GM12874 (cell line): ENCODE data around the gene RFLNA.

Experiments used
- CTCF ChIP-seq: IDR thresholded peaks from 2 replicates; pipeline ENCODE4 v1.5.1; 2011; ENCODE audit warnings: low read depth, mild to moderate bottlenecking, control low read depth, low read length, moderate library complexity; ENCODE audit not compliant: insufficient read depth

The RFLNA gene

DNA sequence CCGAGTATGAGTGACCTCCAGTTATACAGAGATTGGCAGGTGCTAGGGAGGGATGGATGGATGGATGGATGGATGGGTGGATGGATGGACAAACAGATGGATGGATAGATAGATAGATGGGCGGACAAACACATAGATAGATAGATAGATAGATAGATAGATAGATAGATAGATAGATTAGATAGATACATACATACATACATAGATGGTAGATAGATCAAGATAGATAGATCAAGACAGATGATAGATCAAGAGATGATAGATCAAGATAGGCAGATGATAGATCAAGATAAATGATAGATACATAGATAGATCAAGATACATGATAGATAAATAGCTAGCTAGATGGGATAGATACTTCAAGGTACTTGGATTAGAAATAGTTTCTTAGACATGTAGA lies 18.6 kb upstream of the RFLNA start:
- no peak for TF ChIP-seq CTCF

DNA sequence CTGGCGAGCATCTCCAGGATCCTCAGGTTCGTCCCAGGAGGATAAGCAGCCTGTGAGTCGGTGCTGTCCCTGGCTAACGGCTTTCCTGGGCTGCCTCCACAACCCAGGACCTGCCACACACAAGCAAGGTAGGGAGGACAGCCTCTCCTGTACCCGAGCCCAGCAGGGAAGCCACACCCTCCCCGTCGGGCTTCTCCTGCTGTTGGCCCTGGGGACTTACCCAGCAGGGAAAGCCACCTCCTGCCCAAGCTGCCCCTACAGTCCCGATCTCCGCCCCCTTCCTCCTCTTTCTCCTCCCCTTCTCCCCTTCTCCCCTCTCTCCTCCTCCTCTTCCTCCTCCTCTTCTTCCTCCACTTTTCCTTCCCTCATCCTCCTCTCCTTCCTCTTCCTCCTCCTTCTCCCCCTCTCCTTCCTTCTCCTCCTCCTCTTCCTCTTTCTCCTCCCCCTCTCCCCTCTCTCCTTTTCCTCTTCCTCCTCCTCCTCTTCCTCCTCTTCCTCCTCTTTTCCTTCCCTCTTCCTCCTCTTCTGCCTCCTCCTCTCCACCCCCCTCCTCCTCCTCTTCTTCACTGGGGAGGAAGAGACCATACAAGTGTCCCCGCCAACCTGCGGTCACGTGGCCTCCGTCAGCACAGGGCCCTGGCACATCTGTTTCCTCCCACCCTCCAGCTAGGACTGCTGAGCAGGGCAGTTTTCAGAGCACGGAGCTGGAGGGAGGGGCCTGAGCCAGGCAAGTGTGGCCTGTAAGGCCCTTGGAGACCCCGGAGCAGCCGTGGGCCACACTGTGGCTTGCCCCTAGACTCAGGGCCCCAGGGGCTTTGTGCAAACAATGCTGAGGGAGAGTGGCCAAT lies 17.3 kb upstream of the RFLNA start:
- no peak for TF ChIP-seq CTCF

DNA sequence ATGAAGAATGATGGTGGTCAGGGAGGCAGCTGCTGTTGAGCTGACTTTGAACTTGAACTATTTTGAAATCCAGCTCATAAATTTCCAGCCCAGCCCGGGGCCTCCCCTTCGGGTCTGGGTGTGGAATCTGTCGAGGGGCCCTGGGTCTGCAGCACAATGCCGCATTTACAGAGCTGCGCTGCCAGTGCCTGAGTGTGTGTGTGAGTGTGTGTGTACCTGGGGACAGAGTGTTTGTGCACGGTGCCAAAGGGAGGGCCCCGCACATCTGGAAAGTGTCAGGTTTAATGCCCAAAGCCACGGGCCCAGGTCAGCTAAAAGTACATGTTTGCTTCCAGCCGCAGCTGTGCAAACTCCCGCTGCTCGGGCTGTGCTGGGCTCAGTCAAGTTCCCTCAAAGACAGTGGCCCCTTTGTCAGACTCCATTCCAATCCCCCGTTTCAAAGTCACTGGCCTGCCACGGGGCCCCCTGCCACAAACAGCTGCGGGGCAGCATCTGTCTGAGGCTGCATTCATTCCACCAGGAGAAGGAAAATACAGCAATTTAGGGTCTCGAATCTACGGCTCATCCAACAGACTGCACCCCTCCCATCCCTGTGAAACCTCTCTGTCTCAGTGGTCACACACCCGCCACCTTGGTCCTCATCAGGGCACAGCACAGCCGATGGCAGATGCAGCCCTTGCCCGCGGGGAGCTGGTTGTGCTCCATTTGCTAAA lies 16.3 kb upstream of the RFLNA start:
- TF ChIP-seq CTCF: no peak

GRCh38 chr12:124279315-124279714 lies 15.6 kb upstream of the RFLNA start:
- TF ChIP-seq CTCF: no peak

- TF ChIP-seq CTCF: no peak
Measured at GRCh38 chr12:124279846-124280360, 15.0 kb upstream of the RFLNA start.

DNA sequence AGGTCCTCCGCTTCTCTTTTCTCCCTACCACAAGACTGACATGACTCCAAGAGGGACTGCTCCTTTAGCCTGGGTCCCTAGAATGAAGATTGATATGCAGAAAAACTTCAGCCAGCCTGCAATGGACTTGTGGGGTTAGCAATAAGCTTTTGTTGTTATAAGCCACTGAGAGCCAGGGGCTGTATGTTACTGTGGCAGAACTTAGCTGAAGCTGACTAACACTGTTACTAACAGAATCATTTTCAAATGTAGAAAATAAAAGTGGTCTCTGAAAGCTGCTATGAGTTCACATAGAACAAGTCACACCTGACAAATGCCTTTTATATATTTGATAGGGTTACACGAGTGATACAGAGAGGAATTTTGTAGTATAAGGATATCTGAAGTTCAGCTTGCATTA lies 13.6 kb upstream of the RFLNA start:
- no peak for TF ChIP-seq CTCF

- TF ChIP-seq CTCF: no peak
Measured at GRCh38 chr12:124282287-124282686, 12.6 kb upstream of the RFLNA start.
